Fibroblast of the aortic adventitia (primary cell): ENCODE measurements around the gene ITGB7. TPM values are rescaled to one million over a fixed set of nuclear protein-coding genes. Genes with fewer than 3 reads are reported as not detected.
A peak's percentile ranks its signal among the peaks of the same experiment; 100 is the strongest.

Experiments
- DNase-seq: peaks from one replicate; pipeline ENCODE4 v3.0.0-alpha.2; 2010; ENCODE audit warnings: low read depth
- H3K4me3 ChIP-seq: 2 replicates; pipeline ENCODE4 v1.5.1; 2011; ENCODE audit warnings: low read depth, mild to moderate bottlenecking, control low read depth, low read length, moderate library complexity
- total RNA-seq: library from RNA; depleted of rRNA; stranded (reverse); fragments of >200 nt; gene quantifications from 2 replicates; pipeline ENCODE4 v1.2.3, GENCODE V29; 2012; ENCODE audit warnings: low replicate concordance
- TF ChIP-seq, protein P1 (sequence below): IDR thresholded peaks from 2 replicates; pipeline ENCODE4 v1.5.1; 2011; ENCODE audit warnings: mild to moderate bottlenecking, low read length, control low read depth, inconsistent platforms; ENCODE audit not compliant: insufficient read depth

ITGB7 gene
- total RNA-seq, 1 donor: 0.54 TPM

GRCh38 chr12:53221203-53222080 is 14.4 kb upstream of the ITGB7 start:
- H3K4me3 ChIP-seq: peak overlapping the region; percentile 63
- TF ChIP-seq, protein P1, sequence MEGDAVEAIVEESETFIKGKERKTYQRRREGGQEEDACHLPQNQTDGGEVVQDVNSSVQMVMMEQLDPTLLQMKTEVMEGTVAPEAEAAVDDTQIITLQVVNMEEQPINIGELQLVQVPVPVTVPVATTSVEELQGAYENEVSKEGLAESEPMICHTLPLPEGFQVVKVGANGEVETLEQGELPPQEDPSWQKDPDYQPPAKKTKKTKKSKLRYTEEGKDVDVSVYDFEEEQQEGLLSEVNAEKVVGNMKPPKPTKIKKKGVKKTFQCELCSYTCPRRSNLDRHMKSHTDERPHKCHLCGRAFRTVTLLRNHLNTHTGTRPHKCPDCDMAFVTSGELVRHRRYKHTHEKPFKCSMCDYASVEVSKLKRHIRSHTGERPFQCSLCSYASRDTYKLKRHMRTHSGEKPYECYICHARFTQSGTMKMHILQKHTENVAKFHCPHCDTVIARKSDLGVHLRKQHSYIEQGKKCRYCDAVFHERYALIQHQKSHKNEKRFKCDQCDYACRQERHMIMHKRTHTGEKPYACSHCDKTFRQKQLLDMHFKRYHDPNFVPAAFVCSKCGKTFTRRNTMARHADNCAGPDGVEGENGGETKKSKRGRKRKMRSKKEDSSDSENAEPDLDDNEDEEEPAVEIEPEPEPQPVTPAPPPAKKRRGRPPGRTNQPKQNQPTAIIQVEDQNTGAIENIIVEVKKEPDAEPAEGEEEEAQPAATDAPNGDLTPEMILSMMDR: no peak
- DNase-seq: peak; percentile 44

GRCh38 chr12:53220694-53221202 is 13.7 kb upstream of the ITGB7 start:
- peak; percentile 89 for DNase-seq
- TF ChIP-seq, protein P1: no peak
- H3K4me3 ChIP-seq: peak overlapping the region; percentile 89

DNA sequence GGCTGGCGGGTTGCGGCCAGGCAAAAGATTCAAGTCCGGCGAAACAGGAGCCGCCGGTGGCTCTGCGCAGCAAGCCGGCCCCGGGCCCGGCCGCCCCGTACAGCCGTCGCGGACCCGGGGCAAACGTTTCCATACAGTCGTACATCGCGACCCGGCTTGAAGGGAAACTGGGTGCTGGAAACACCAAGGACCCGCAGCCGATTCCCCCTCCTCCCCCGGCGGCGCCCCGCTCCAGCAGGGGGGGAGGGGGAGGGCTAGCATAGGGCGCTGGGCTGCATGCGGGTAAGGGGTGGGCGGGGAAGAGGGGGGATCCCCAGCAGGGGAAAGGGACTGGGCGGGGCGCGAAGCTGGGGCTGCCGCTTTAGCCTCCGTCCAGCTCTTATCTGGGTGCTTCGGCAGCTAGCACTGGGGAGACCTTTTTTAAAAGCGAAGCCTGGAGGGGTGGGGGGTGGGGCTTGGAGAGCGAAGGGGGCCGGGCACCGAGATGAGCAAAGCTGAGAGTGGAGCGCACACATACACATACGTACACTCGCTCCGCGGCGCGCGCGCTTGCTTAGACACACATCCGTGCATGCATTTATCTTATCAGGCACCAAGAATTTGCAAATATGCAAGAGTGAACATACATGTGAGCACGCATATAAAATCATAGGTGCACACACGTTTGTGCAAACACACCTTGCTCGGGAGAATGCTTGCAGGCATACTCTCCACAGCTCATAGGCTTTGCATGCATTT is 13.1 kb upstream of the ITGB7 start:
- TF ChIP-seq, protein P1: no peak
- peak overlapping the region; percentile 89 for H3K4me3 ChIP-seq
- peak; percentile 77 for DNase-seq

GRCh38 chr12:53219292-53219955 is 12.4 kb upstream of the ITGB7 start:
- peak overlapping the region; percentile 89 for H3K4me3 ChIP-seq
- peak; percentile 63 for DNase-seq
- TF ChIP-seq, protein P1: no peak

DNA sequence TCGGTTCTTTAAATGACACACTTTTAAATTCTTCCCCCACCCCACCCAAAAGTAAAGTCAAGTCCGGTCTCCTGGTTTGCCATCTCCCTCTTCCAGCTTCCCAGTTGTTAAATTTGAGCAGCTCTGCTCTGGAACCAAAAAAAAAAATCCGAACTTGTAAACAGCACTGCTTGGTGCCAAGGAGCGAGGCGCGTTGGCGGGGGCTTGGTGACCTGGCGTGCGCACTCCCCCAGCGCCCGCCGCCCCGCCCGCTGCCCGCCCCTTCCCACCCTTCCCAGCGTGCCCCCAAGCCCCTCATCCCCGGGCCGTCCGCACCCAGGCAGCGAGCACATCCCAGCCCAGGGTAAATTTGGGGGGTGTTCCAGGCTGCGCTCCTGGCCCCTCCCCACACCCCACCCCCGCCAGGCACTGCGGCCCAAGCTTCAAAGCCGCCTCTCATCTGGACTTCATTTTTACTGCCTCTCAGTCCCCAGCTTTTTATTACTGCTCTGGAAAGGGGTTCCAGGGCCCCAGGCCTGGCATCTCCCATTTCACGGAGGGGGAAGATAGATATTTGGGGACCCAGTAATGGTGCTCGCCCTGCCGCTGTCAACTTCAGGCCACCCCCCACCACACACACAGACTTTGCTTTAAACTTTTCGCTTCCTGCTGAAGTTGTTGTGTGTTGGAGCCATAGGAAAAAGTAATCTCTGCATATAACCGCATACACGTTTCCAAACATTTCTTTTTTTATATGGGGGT is 11.7 kb upstream of the ITGB7 start:
- H3K4me3 ChIP-seq: peak overlapping the region; percentile 89
- TF ChIP-seq, protein P1: no peak
- peak; percentile 66 for DNase-seq

DNA sequence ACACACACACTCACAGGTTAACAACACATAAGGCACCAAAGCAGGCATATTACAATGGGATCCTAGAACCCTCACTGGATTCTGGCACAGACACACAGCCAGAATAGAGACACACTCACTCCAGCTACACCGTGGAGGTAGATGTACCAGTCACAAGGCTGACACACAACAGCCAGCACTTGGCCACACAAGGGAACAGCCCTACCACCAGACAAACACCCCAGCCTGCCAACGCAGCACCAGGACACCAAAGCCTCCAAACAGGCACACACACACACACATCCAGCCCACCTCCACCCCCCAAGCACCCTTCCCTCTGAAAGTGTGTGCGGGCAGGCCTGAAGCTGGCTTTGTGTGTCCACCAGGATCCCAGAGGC is 10.9 kb upstream of the ITGB7 start:
- peak overlapping the region; percentile 89 for H3K4me3 ChIP-seq
- DNase-seq: peak; percentile 31
- TF ChIP-seq, protein P1: no peak
